ENCODE data around the gene RNF220.

GRCh38 chr1:44636083-44636687, 231.1 kb downstream of the RNF220 start:
- no peak for TF ChIP-seq USF2 (CRISPR knock-in tag; IDR thresholded peaks at IDR 0.05)
- TF ChIP-seq CTCF (IDR thresholded peaks at IDR 0.05), result no peak
- TF ChIP-seq NR1H2 (CRISPR knock-in tag; IDR thresholded peaks at IDR 0.05), result no peak
- no peak for TF ChIP-seq SMAD3 (CRISPR knock-in tag; IDR thresholded peaks at IDR 0.05; ENCODE audit: borderline replicate concordance)
- TF ChIP-seq IRF1 (CRISPR knock-in tag; IDR thresholded peaks at IDR 0.05), result no peak
- TF ChIP-seq NFE2L1 (CRISPR knock-in tag; IDR thresholded peaks at IDR 0.05), result no peak
- no peak for TF ChIP-seq JUN (CRISPR knock-in tag; IDR thresholded peaks at IDR 0.05)
- no peak for TF ChIP-seq TP53 (CRISPR knock-in tag; IDR thresholded peaks at IDR 0.05)
- TF ChIP-seq ZNF532 (CRISPR knock-in tag; IDR thresholded peaks at IDR 0.05; ENCODE audit: borderline replicate concordance), result no peak
- no peak for TF ChIP-seq SP1 (CRISPR knock-in tag; conservative IDR thresholded peaks at IDR 0.05)
- no peak for TF ChIP-seq CBFB (CRISPR knock-in tag; IDR thresholded peaks at IDR 0.05; ENCODE audit: low read depth)
- no peak for TF ChIP-seq USF1 (CRISPR knock-in tag; IDR thresholded peaks at IDR 0.05)

All from WTC11 (cell line).